AG10803 (cell line): Measurements from ENCODE around the gene CYP27A1.

Experiments
- DNase-seq: peaks from one replicate; pipeline ENCODE4 v3.0.0; 2010; ENCODE audit warnings: low read depth
- H3K4me3 ChIP-seq: 2 replicates; pipeline ENCODE4 v1.5.1; 2011; ENCODE audit warnings: mild to moderate bottlenecking, low read length, control low read depth
- CTCF ChIP-seq: conservative IDR thresholded peaks from 2 replicates; pipeline ENCODE4 v1.5.1; 2011; ENCODE audit warnings: mild to moderate bottlenecking, low read length, control low read depth, inconsistent platforms

The CYP27A1 gene

DNA sequence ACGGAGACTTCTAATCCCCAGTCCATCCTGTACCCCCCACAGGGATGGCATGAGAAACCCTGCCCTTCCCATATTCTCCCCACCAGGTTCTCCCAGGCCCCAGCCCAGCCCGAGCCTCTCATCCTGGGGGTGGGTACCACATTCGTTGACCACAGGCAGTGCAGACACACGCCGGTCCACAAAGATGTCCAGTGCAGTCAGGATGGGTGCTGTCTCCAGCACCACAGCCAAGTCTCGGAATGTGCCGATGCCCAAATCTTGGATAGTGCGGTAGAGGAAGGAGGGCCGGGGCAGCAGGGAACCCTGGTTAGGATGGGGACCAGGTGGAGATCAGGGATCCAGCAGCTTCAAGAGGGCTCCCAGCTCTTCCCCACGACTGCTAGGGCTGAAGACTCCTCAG is 44.8 kb downstream of the CYP27A1 start:
- DNase-seq = no peak
- TF ChIP-seq CTCF = no peak
- H3K4me3 ChIP-seq = no peak overlapping the region

DNA sequence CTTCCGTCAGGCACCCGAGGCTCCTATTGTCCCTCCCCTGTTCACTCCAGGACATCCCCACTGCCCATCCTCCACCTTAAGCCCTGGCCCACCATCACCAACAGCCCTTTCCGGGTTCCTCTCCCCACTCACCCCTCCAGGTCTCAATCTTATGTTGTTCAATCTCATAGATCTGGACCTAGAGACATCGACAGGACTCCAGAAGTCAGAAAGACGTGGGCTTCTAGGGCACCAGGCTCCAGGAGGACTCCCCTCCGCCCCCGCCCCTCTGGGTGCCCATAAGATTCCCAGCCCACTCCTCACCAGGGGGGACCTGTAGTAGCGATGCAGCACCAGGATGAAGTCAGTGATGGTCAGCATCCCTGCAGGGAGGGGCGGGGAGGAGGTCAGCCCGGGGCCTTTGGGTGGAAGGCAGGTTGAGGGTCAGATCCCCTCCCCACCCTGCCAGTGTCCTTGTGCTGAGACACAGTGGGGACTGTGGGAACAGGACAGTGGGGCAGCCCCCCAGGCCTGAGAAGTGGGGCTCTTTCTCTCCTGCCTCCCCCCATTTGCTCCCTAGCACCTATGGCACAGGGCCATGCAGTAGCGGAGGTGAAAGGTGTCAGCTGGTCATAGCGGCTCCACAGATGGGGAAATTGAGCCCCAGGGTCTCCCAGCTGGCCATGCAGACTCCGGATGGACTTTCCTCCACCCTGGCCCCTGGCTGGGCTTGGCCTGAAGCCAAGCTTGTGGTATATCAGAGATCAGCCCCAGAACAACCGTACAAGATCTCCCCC is 45.9 kb downstream of the CYP27A1 start:
- no peak for DNase-seq
- TF ChIP-seq CTCF = no peak
- no peak overlapping the region for H3K4me3 ChIP-seq

DNA sequence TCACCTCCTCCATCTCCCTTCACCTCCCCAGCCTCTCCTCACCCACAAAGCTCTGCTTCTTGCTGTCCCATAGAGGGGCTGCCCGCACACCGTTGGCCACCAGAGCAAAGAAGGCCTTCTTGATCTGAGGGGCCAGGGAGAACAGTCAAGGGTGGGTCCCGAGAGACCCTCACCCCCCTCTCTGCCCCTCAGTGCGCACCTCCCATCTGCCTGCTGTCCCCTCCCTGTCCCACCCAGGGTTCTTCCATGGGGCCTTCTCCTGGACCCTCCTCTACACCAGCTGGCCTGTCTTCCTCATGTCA is 46.5 kb downstream of the CYP27A1 start:
- H3K4me3 ChIP-seq = no peak overlapping the region
- TF ChIP-seq CTCF = no peak
- DNase-seq = no peak

GRCh38 chr2:218829868-218830451 is 48.0 kb downstream of the CYP27A1 start:
- peak; percentile 38 for DNase-seq
- H3K4me3 ChIP-seq = no peak overlapping the region
- no peak for TF ChIP-seq CTCF

- no peak overlapping the region for H3K4me3 ChIP-seq
- TF ChIP-seq CTCF = no peak
- DNase-seq = no peak
These were observed 48.8 kb downstream of the CYP27A1 start for GRCh38 chr2:218830526-218831306.

GRCh38 chr2:218831378-218831990 is 49.5 kb downstream of the CYP27A1 start, which contains the start of gene PRKAG3:
TSS of gene PRKAG3 (minus strand) at chr2:218831803.
- no peak for TF ChIP-seq CTCF
- H3K4me3 ChIP-seq = no peak within 1 kb of the TSS
- DNase-seq = no peak
